ENCODE results near the gene C2CD2. TPM values are rescaled to one million over a fixed set of nuclear protein-coding genes. Genes with fewer than 3 reads are reported as not detected.

C2CD2 gene
- total and polyA plus RNA-seq, 2 donors (not counting 3 experiments of a cell fraction or from before 2014, with no cell fraction given) = 32.6 to 41.2 TPM

DNA sequence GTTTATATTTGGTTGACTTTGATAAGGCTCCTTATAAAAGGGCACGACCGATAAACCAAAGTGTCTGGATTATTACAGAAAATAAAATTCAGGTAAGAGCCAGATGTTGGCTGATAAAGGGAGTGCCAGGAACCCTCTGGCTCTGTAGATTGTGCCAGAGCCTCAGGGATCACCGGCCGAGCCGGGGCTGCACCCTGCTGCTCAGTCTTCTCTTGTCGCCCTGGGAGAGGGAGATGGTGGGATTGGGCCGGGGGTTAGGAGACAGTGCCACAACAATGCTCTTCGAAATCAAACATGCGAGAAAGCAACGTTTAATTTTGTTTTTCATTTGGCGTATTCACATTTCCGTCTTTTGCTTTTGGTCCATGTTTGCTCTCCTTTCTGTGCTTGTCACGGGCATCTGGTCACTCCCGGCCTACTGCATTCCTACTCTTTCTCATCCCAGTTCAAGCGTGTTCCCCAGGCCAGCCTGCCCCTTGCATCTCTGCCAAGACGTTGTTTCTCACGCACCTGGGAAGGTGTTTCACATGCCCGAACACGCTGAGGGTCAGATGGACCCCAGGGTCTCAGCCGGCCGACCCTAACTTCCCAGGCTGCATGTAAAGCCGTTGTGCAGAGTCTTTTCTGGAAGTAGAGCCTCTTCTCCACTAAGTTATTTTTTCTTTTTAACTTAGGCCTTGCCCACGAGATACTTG lies 18.8 kb upstream of the C2CD2 start:
- no TSS peak for BruUV-seq (replicated peaks)
- Histone ChIP-seq H3K27me3 (ENCODE audit: control insufficient read depth in 2 of 2, insufficient read depth in 2 of 2, low read length in 2 of 2) (no peaks in the 10 kb centered on the region), H3K36me3 (ENCODE audit: control insufficient read depth in 2 of 2, extremely low read depth in 1 of 2, insufficient read depth in 2 of 2, low read length in 2 of 2) (no peaks in the 10 kb centered on the region), H3K79me2 (ENCODE audit: control insufficient read depth, insufficient read depth, low read length) (no peaks in the 10 kb centered on the region), H3K9me1 (replicated peaks; ENCODE audit: control insufficient read depth, extremely low read depth, insufficient read depth, low read length) (no peaks in the 10 kb centered on the region), H3K4me3 (replicated peaks in 1 of 3; ENCODE audit: insufficient read depth in 1 of 3, low read depth in 1 of 3, low read length in 3 of 3) (no peak overlapping the region), H3K9ac (replicated peaks; ENCODE audit: extremely low read depth, insufficient read depth, low read length) (no peak overlapping the region), H3K9me3 (replicated peaks; ENCODE audit: control insufficient read depth, insufficient read depth, low read length) (no peaks in the 10 kb centered on the region), H3K4me1 (ENCODE audit: control insufficient read depth, extremely low read depth, insufficient read depth, low read length) (peaks cover 7% of the 10 kb centered on the region), H4K20me1 (replicated peaks; ENCODE audit: control insufficient read depth, extremely low read depth, insufficient read depth, low read length) (no peaks in the 10 kb centered on the region), H2AFZ (ENCODE audit: low read depth, low read length) (no peak overlapping the region), H3K4me2 (ENCODE audit: insufficient read depth, low read length) (no peak overlapping the region), H3K27ac (ENCODE audit: insufficient read depth, low read depth, low read length) (no peak overlapping the region)
- TF ChIP-seq GATA2 (IDR thresholded peaks at IDR 0.05; ENCODE audit: insufficient read depth, insufficient read length, low read depth, low read length) = no peak
- TF ChIP-seq, protein P1, sequence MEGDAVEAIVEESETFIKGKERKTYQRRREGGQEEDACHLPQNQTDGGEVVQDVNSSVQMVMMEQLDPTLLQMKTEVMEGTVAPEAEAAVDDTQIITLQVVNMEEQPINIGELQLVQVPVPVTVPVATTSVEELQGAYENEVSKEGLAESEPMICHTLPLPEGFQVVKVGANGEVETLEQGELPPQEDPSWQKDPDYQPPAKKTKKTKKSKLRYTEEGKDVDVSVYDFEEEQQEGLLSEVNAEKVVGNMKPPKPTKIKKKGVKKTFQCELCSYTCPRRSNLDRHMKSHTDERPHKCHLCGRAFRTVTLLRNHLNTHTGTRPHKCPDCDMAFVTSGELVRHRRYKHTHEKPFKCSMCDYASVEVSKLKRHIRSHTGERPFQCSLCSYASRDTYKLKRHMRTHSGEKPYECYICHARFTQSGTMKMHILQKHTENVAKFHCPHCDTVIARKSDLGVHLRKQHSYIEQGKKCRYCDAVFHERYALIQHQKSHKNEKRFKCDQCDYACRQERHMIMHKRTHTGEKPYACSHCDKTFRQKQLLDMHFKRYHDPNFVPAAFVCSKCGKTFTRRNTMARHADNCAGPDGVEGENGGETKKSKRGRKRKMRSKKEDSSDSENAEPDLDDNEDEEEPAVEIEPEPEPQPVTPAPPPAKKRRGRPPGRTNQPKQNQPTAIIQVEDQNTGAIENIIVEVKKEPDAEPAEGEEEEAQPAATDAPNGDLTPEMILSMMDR (IDR thresholded peaks at IDR 0.05; ENCODE audit: extremely low read depth in 1 of 2, insufficient read depth in 1 of 2, low read depth in 1 of 2, low read length in 2 of 2) = no peak
- TF ChIP-seq FOS (IDR thresholded peaks at IDR 0.05; ENCODE audit: borderline replicate concordance, insufficient read depth, low read length) = no peak
- no peak for TF ChIP-seq EZH2 (IDR thresholded peaks at IDR 0.05; ENCODE audit: borderline replicate concordance, low read depth, low read length, severe bottlenecking)
- TF ChIP-seq, protein P2, sequence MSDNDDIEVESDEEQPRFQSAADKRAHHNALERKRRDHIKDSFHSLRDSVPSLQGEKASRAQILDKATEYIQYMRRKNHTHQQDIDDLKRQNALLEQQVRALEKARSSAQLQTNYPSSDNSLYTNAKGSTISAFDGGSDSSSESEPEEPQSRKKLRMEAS (IDR thresholded peaks at IDR 0.05; ENCODE audit: insufficient read depth, insufficient read length) = no peak
- no peak for TF ChIP-seq JUN (IDR thresholded peaks at IDR 0.05; ENCODE audit: borderline replicate concordance, insufficient read depth, insufficient read length, low read depth)
- intact Hi-C loops (cut with micrococcal nuclease) = no loop called here
- no peak for FAIRE-seq
- CTCF ChIA-PET = interaction anchor here (1.1 to 3.2 kb wide), 2 partner anchors 11 to 33 kb away, joined by 3 to 11 read pairs; no protein-coding TSS in a partner anchor
- DNase-seq (ENCODE audit: low read depth, low spot score) = no peak
- POLR2A ChIA-PET = no interaction called here
- dilution Hi-C loops (cut with MboI; ENCODE audit: extremely low pct_ligation_motif_present, low sequenced_read_pairs) = no loop called here

All from endothelial cell of umbilical vein (primary cell).